Lung microvascular endothelial cell (primary cell): ENCODE measurements around the gene ZFP91. TPM values are rescaled to one million over a fixed set of nuclear protein-coding genes. Genes with fewer than 3 reads are reported as not detected.

Source experiments
- DNase-seq, 2 donors: peaks; one replicate each; pipeline versions ENCODE4 v3.0.0 to v3.0.0-alpha.2; 2010; ENCODE audit warnings: low read depth in 2 of 2
- total RNA-seq: library from RNA; depleted of rRNA; stranded (reverse); fragments of >200 nt; gene quantifications from 2 replicates; pipeline ENCODE4 v1.2.1, GENCODE V29; 2014

ZFP91 gene
- total RNA-seq, 1 donor from 2014 or later, result 34.3 TPM

DNA sequence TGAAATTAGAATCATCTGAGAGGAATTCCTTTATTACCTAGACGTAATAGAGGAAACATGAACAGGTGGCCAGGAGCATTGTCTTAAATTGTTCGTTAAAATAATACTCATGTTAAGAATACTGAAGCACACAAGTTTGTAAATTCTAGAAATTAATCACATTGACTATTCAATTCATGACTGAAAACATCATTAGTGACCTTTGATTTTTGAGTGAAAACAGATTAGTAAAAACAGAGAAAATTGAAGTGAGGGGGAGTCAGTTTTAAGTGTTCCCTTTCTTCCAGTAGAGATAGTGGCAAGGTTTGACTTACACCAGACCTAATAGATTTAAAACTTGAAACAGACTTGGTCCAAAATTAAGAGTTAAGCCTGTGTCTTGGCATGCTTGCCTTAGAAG is 1.4 kb downstream of the ZFP91 start:
- DNase-seq, result no peak

DNA sequence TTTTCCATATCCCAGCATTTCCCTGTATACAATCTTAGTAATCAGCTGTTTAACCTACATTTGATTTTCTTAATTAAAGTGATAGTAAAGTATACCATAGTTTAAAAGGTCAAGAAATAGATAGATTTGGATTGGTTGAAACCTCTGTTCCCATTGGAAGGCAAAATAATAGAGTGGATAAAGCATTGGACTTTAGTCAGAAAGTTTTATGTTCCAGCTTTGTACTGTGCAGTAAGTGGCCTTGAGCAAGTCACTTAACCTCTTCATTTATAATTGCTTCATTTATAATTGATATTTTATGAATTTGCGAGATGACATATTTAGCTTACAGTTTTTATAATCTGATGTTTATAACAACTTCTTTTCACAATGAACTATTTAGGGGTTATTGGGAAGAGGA is 3.6 kb downstream of the ZFP91 start:
- DNase-seq, result no peak

DNA sequence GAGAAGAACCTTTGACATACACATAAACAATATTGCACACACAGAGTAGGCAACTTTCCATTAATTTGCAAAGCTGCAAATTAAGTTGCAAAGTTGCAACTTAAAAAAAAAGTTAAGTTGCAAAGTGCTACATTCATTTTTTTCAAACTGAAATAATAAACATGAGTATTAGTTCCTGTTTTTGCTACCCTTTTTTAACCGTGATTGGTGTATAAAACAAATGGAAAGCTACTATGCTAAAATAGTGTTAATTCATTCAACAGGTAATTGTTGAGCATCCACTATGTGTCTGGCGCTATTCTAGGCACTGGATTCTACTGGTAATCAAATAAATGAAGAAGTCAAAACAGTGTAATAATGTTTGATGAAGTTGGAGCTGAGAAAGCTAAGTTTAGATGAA is 8.1 kb downstream of the ZFP91 start:
- no peak for DNase-seq

DNA sequence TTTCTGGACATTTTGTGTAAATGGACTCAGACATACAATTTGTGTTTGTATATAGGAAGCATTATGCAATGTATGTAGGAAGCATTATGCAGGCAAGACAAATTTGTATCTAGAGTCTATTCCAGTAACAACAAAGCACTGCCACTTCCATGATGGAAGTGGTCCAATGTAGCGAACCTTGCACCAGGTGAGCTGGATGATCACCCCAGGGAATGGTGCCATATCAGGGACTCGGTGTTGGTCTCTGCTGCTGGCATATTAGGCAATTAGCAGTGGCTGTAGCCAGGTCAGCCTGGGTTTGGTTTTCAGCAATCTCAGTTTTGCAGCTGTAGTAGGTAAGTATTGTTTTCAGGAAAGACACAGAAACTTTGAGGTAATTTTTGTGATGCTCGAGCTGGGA is 12.8 kb downstream of the ZFP91 start:
- no peak for DNase-seq

DNA sequence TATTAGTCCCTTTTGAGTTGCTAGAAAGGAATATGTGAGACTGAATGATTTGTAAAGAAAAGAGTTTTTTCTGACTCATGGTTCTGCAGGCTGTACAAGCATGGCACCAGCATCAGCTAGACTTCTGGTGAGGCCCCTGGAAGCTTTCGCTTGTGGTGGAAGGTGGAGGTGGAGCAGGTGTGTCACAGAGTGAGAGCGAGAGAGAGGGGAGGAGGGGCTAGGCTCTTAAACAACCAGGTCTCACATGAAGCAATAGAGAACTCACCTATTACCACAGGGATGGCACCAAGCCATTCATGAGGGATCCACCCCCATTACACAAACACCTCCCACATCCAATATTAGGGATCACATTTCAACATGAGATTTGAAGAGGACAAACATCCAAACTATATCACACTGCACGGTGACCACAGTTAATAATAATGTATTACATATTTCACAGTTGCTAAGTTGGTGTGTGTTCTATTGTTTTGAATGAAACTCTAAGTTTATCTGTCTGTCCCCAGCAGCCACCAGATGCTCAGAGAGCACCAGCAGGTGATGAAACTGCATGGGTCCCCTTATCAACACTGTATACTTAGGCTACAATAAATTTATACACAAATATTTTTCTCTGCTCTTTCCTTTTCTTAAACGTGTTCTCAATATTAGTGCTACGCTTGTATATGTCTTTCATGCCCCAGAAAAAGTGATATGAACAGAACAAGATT is 14.1 kb downstream of the ZFP91 start:
- no peak for DNase-seq

DNA sequence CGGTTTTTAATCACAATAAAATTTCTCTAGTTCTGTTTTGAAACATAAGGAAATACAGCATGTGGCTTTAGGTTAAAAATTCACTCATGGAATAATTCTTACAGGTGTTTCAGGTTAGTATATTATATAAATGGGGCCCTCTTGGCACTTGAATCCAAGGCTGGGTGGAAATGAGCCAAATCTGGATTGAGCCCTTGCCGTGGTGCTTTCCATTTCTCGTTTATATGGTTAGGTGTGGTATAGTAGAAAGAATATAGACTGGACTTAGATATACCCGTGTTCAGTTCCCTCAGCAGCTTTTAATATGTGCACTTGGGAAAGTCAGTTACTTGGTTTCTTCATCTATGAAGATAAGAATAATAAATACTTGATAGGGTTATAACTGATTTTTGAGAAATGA is 16.0 kb downstream of the ZFP91 start:
- DNase-seq, result no peak

DNA sequence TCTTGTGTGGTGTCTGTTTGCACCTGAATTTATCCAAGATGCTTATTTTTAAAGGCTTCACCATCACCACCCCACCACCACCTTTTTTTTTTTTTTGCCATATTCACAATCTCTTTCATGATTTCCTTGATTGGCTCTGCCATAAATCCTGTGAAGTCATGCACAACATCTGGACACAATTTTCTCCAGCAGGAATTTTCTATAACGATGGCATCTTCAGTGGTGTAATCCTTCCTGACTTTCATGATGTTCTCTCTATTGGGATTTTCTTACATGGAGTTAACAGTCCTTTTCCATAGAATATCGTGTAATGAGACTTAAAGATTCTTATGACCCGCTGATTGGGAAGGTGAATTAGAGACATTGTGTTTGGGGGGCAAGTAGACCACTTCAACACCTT is 17.8 kb downstream of the ZFP91 start:
- DNase-seq, result no peak

DNA sequence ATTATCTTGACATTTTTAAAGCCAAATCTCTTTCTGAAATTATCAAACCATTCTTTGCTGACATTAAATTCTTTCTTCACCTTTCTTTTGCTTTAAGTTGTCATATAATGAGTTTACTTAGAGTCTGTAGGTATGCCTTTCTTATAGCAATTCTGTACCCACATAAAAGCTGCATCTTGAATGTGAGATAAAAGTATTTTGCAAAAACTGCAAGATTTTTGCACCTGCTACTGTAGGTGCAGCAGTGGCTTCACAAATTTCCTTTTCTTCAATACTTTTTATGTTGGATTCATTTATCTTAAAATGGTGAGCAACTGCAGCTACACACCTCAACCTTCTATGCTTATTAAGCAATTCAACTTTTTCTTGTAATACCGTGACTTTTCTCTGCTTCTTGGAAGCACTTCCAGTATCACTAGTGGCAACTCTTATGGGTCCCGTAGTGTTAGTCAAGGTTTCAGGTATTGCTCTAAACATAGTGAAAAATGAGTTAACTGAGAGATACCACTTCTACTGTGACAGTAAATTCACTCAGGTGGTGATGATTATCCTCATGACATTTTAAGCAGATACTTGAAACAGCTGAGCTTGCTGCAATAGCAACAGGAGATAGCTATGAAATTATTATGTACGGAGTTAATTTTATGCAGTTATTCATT is 18.8 kb downstream of the ZFP91 start:
- DNase-seq, result no peak

DNA sequence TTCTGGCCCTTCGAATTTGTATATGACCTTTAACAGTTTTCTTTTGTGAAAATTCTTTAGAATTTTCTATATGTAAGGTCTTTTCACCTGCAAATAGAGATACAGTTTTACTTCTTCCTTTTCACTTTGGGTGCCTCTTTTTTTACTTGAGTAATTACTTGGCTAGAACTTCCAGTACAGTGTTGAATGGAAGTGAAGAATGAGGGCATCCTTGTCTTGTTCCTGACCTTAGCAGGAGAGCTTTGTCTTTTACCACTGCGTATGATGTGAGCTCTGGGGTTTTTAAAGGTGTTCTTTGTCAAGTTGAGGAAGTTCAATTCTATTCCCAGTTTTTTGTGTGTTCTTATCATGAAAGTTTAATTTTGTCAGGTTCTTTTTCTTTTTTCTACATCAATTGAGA is 21.6 kb downstream of the ZFP91 start:
- DNase-seq, result no peak

DNA sequence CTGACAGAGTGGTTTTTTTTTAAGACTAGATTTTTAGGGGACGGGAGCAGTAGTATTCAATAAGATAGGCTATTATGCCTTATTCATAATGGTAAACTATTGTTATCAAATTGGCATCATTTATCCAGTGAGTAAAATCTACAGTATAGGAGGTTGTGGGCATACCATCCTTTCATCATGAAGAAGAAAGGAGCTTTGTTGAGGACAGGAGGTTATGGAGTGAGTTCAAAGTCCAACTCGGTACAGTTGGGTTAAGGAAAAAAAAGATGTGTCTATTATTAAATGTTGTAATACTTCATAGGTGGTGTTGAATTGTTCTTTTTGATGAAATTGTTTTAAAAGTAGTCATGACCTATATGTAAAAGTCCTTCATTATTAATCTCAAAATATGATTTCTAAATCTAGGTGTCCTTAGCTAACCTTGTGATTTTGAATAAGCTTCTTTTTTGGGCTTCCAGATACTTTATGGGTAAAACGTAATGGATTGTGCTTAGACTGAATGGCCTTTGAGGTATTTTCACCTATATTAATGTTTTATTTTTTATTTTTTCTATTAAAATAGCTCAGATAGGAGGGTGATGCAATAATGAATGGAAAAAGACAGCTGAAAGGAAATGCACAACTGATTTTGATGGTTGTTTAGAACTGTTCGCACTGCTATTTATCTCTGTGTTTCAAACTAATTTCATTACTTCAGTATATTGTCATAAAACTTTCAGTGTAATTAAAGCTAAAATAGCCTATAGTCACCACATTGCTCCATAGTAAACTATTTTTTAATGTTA is 28.3 kb downstream of the ZFP91 start:
- DNase-seq, result no peak

DNA sequence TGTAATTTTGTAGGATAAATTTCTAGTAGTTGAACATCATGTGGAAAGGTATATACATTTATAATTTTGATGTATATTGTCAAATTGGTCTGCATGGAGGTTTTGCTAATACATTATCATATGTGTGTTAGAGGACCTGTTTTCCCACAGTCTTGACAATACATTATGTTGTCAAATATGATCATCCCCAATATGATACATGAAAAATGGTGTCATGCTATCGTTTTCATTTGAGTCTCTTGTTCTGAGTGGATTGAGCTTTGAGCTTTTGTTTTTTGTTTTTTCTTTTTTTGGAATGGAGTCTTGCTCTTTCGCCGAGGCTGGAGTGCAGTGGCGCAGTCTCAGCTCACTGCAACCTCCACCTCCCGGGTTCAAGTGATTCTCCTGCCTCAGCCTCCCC is 29.5 kb downstream of the ZFP91 start:
- DNase-seq, result no peak

DNA sequence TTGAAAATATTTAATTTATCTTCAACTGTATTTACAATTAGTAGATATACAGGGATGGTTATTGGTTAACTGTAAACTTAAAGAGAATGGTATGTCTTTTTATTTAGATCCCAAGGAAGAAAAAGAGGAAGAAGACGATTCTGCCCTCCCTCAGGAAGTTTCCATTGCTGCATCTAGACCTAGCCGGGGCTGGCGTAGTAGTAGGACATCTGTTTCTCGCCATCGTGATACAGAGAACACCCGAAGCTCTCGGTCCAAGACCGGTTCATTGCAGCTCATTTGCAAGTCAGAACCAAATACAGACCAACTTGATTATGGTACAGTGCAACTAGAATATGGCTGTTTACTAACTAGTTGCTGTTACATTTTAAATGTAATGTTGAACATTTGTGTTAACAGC is 30.9 kb downstream of the ZFP91 start:
- DNase-seq, result no peak

DNA sequence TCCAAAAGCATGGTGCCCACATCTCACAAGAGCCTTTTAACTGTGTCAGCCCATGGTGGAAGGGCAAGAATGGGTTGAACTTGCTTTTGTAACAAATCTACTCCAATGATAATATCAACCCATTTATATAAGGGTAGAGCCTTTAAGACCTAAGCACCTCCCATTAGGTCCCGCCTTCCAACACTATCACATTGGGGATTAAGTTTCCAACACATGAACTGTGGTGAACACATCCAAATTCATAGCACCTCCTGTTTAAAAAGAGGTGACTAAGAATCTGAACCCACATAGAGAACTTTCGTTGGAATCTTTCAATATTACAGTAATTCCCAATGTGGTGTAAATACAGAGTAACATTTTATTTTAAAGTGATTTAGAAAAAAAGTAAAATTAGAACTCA is 34.4 kb downstream of the ZFP91 start:
- no peak for DNase-seq

DNA sequence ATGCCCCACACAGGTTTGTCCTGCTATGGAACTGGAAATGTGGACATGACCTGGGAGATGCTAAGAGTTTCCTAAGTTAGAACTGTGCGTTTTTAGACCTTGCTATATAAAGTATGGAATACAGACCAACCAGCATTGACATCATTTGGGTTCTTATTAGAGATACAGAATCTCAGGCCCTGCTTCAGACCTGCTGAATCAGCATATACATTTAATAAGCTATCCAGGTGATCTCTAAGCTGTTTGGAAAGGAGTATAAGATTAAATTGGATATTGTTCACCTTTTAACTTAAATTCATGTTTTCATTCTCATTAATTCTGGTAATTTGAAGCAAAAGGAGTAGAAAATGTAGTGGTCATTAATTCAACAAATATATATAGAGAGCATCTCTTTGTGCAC is 36.7 kb downstream of the ZFP91 start:
- no peak for DNase-seq

DNA sequence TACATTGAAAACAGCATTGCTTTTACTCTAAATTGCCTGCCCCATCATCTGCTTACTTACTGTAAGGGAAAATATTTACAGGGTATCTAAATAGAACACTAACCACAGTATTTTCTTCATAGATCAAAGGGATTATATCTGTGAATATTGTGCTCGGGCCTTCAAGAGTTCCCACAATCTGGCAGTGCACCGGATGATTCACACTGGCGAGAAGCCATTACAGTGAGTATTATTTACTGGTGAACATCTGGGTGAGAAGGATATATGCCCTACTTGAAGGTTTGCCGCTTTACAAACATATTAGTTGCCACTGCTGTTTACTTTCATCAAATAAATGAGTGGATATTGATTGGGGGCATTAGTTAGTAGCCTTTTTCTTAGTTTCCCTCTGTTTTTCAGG is 37.7 kb downstream of the ZFP91 start:
- peak; percentile 18 to 86 for DNase-seq

DNA sequence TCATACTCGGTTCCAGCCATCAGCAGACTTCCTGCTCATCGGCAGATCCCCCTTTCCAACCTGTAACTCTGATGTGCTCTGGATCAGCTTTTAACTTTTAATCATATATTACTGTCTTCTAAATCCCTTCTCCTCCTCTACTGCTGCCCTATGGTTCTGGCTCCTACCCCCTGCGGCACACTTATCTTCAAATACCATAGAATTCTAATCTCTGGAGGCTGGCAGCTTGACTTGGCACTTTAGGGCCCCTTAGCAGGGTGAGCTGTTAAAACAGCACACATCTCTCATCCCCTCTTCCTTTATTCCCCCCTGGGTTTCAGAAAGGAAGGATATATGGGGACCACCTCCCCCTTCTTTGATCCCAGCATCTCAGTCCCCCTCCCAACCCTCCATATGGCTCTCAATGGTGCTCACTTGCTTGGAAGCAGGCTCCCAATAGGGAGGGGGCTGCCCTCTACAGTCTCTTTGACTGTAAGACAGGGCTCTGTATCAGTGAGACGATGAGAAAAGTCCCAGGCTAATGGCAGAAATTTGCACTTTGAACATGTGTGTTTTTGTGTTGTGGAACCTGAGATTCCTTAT is 39.2 kb downstream of the ZFP91 start:
- no peak for DNase-seq

DNA sequence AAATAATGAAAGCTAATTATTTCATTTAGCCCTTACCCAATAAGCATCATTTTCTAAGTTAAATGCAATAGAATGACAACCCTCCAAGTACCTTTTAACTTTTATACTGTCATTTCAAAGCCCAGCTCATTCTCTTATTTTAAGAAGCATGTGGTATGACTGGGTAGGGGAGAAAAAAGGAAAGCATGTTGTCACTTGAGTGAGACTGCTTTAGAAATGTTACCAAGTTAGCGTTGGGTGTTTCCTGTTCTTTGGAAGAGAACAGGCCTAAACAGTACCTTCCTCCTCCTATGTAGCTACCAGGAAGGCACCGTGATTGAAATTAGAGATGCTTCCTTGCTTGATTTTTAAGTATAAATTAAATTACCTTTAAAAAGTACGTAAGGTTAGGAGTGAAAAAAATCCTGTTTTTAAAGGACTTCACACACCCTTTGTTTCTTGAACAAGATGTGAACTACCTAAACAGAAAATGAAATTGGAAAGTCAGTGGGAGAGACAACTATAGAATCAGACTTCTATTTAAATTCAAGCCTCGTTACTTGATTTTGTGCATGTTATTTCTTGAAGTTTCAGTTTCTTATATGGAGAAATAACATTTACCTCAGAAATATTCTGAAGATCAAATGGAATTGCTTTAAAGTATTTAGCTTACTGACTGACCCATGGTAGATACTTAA is 42.9 kb downstream of the ZFP91 start:
- no peak for DNase-seq

DNA sequence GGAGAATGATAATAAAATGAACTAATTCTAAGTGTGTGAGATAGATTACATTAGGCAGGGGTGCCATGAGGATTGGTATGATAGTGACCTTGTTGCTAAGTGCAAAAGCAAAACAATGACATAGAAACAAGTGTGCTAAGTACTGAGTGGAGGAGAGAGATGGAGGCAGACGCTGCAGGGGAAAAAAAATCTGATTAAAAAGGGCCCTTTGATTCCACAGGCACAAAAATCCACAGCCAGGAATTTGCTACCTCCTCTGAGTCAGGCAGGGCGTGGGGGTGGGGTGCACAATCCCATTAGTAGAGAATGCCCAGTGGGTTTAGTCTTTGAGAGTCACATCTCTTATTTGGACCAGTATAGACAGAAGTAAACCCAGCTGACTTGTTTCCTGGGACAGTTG is 43.5 kb downstream of the ZFP91 start, which contains the start of gene CNTF:
Gene CNTF (plus strand): TSS at position 322 of the 400 bp plus-strand sequence. CDS start 88 bp downstream, outside the sequence.
- no peak for DNase-seq

DNA sequence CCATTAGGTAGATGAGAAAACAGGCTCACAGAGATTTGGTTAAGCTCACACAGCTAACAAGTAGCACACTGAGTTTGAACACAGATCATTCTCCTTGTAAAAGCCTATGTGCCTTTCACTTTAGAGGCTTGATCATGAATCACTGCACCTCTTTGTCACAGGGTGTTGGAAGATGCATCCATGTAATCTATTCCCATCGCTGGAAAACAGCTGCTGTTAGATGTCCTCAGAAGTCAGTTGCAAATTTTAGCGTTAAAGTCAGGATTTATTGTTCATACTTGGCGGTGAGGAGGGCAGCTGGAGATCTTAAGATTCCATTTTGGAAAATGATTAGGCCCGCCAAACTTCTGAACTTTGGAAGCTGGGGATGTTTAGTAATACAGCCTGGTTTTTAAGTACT is 46.2 kb downstream of the ZFP91 start:
- no peak for DNase-seq

DNA sequence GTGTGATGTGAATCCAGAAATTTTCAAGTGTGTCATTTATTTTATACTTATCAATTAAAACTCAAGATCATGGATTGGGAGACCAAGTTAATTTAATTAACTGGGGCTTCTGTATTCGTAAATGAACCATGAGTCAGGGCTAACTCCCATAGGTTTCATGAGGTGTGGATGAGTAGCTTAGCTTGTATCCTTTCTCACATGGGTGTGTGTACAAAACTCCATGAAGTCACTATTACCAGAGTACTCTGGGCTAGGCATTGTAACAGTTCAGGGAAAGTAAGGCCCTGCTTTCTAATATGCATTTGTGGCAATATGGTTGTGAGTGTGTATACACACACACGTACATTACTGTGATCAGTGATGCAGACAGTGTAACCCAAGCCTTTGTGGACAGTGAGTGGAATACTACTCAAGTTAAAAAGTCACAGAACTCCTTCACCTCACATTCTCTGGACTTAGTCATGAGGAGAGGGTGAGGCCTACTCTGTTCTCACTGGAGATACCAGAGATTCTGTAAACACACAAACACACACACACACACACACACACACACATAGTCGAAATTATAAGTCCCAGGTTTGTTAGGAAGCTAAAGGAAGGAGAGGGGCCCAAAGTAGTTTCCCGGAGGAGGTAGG is 47.1 kb downstream of the ZFP91 start:
- DNase-seq, result peak in 1 of 2 donors; percentile 11

DNA sequence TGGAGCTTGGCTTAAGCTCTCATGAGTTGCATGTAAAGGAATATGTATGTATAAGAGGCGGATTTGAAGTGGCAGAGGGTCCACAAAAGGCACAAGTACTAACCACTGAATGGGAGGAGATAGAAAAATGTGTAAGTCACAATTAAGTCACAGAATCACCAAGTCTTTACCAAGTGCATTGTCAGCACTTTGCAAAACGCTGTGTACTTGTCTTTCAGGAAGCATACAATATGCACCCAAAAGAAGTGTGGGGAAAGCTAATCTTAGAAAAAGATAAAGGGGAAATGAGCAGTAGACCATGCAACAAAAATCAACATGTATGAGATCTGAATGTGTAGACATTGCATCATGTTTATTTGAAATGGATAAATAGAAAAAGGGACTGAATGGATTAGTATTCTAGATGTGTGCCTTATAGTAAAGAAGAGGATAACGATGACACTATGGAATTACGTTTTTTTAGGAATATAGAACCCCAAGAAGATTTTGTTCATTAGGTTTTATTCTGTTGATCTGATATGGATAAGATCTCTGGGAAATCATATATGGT is 48.1 kb downstream of the ZFP91 start:
- no peak for DNase-seq
